ENCODE data around the gene ARPC5L. TPM values are rescaled to one million over a fixed set of nuclear protein-coding genes. Genes with fewer than 3 reads are reported as not detected.

Gene ARPC5L
- total and polyA plus RNA-seq, 10 donors, result 33.6 to 75.3 (median 48.3) TPM

Small RNA genes within 50 kb of the gene (small RNA-seq; reads per million reads assigned to genes)
- gene RNU4-82P, result 0 reads per million in 4 donors

Other genes starting within 250 kb of the ARPC5L start
- 1 to 10 TPM; 1.7 to 3.7 (median 2.5) TPM for gene NR6A1, start 90.8 kb upstream of the ARPC5L start, total RNA-seq
- gene NR6A1, start 90.8 kb upstream of the ARPC5L start, polyA plus RNA-seq, result under 1 TPM; 0.14 to 0.35 (median 0.24) TPM
- gene OLFML2A, start 85.0 kb upstream of the ARPC5L start, total RNA-seq, result 100 to 1,000 TPM in 6 of 7 donors, 10 to 100 TPM in 1; 44.0 to 187 (median 139) TPM
- 10 to 100 TPM in 1 of 3 donors, 1 to 10 TPM in 2; 3.0 to 12.5 (median 3.2) TPM for gene OLFML2A, start 85.0 kb upstream of the ARPC5L start, polyA plus RNA-seq
- gene WDR38, start 8.7 kb upstream of the ARPC5L start, total RNA-seq, result not detected
- not detected for gene WDR38, start 8.7 kb upstream of the ARPC5L start, polyA plus RNA-seq
- gene RPL35, start 173 bp upstream of the ARPC5L start, total RNA-seq, result 1,000 to 10,000 TPM in 4 of 7 donors, 100 to 1,000 TPM in 3; 873 to 1,139 (median 1,001) TPM
- gene RPL35, start 173 bp upstream of the ARPC5L start, polyA plus RNA-seq, result 1,000 to 10,000 TPM; 7,414 to 8,208 (median 8,201) TPM
- 10 to 100 TPM; 21.0 to 30.5 (median 24.3) TPM for gene GOLGA1, start 79.0 kb downstream of the ARPC5L start, total RNA-seq
- gene GOLGA1, start 79.0 kb downstream of the ARPC5L start, polyA plus RNA-seq, result 1 to 10 TPM; 4.7 to 7.4 (median 6.3) TPM

Measured in spleen (tissue), 11 donors.